PC-9 (cell line): ENCODE measurements around the gene ALG6. TPM values are rescaled to one million over a fixed set of nuclear protein-coding genes. Genes with fewer than 3 reads are reported as not detected.
"Not testable (repeated sequence)": the region's sequence is repeated elsewhere in the genome, so short reads cannot be mapped to it uniquely, and the experiment has no call there.

Source experiments
- BruUV-seq: library from RNA; stranded (reverse); fragments of 400-500 nt; replicated peaks from 2 replicates; lab custom pipeline; 2021; lab: Mats Ljungman, UMichigan
- CTCF ChIA-PET: fragments of 300-600 bp; sonication (Branson Sonifier 250); formaldehyde crosslinking; loops from one replicate; lab custom pipeline; 2022; ENCODE audit warnings: antibody characterized with exemption; lab: Charles Lee
- POLR2A ChIA-PET: fragments of 300-600 bp; sonication (Branson Sonifier 250); formaldehyde crosslinking; loops from one replicate; lab custom pipeline; 2022; ENCODE audit warnings: antibody characterized with exemption; ENCODE audit not compliant: unreplicated experiment; lab: Charles Lee
- DNase-seq, 2 experiments: peaks; one replicate each; pipeline versions ENCODE4 v3.0.0 to v3.0.0-alpha.2; 2015 to 2022; ENCODE audit warnings: mixed read lengths in 1 of 2
- H2AFZ ChIP-seq: fragments of 200-600 bp; sonication (generic); 2 replicates; pipeline ENCODE4 v1.8.1; 2017; ENCODE audit warnings: antibody characterized with exemption
- H3F3A ChIP-seq: fragments of 200-600 bp; sonication (generic); 2 replicates; pipeline ENCODE4 v1.8.1; 2017; ENCODE audit warnings: antibody characterized with exemption, mild to moderate bottlenecking, low read depth; ENCODE audit not compliant: insufficient read depth
- H3K27ac ChIP-seq: fragments of 200-600 bp; sonication (generic); 2 replicates; pipeline ENCODE4 v1.6.1; 2016; ENCODE audit warnings: mixed run types
- H3K27me3 ChIP-seq: fragments of 200-600 bp; sonication (generic); 2 replicates; pipeline ENCODE4 v1.6.1; 2016; ENCODE audit warnings: low read depth, mixed run types; ENCODE audit not compliant: insufficient read depth
- H3K36me3 ChIP-seq: fragments of 200-600 bp; sonication (generic); 2 replicates; pipeline ENCODE4 v1.6.1; 2016; ENCODE audit warnings: low read depth, mixed run types
- H3K4me1 ChIP-seq: fragments of 200-600 bp; sonication (generic); replicated peaks from 2 replicates; pipeline ENCODE4 v1.6.1; 2016; ENCODE audit warnings: mixed run types; ENCODE audit not compliant: insufficient read depth
- H3K4me2 ChIP-seq: fragments of 200-600 bp; sonication (generic); 2 replicates; pipeline ENCODE4 v1.6.1; 2017; ENCODE audit warnings: mixed run types
- H3K4me3 ChIP-seq: fragments of 200-600 bp; sonication (generic); 2 replicates; pipeline ENCODE4 v1.6.1; 2016; ENCODE audit warnings: mixed run types
- H3K79me2 ChIP-seq: fragments of 200-600 bp; sonication (generic); 2 replicates; pipeline ENCODE4 v1.6.1; 2017; ENCODE audit warnings: low read depth, mixed run types
- H3K9me2 ChIP-seq: fragments of 200-600 bp; sonication (generic); 2 replicates; pipeline ENCODE4 v1.8.1; 2017; ENCODE audit warnings: mild to moderate bottlenecking; ENCODE audit not compliant: insufficient read depth
- H3K9me3 ChIP-seq: fragments of 200-600 bp; sonication (generic); 2 replicates; pipeline ENCODE4 v1.8.1; 2016; ENCODE audit warnings: low read depth; ENCODE audit not compliant: insufficient read depth
- H4K20me1 ChIP-seq: fragments of 200-600 bp; sonication (generic); 2 replicates; pipeline ENCODE4 v1.8.1; 2017; ENCODE audit not compliant: insufficient read depth
- EZH2 ChIP-seq: fragments of 200-600 bp; sonication (generic); IDR thresholded peaks from 2 replicates; pipeline ENCODE4 v1.8.0; 2017; ENCODE audit warnings: antibody characterized with exemption, low read depth
- intact Hi-C: fragments of 100-400 bp; cut with micrococcal nuclease; formaldehyde crosslinking; loops from one replicate; pipeline ENCODE4 v1.10.0; 2022; ENCODE audit not compliant: unreplicated experiment
- total RNA-seq: library from RNA; stranded (reverse); gene quantifications from 2 replicates; pipeline ENCODE4 v1.2.3, GENCODE V29; 2021
- TF ChIP-seq, protein P1 (sequence below): fragments of 200-600 bp; sonication (generic); conservative IDR thresholded peaks from 2 replicates; pipeline ENCODE4 v1.6.1; 2017; ENCODE audit warnings: mixed run types, antibody characterized with exemption, mild to moderate bottlenecking, moderate library complexity

Gene ALG6
- total RNA-seq, 1 experiment from 2014 or later: 14.7 TPM

DNA sequence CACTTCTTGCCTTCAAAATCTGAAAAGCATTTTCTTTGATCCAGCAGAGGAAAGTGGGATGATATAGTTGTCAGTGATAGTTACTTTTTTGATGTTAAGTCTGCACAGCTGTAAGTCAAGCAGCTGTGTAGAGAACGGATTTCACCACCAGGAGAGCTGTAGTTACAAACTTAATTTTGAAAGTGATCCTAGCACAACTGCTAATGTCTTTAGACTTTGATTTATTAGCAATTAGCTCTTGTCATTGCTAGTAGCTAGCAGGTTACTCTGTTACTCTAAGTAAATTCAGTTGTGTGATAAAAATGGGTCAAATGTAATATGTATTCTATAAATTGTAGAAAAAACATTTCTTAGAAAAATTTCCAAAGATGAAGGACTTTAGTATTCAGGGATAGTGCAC is 46.0 kb downstream of the ALG6 start:
- POLR2A ChIA-PET: interaction anchor here (0.6 kb wide), 1 partner anchor 150 kb away, joined by 3 read pairs; no protein-coding TSS in a partner anchor
- H3K27me3 ChIP-seq: no peaks in the 10 kb centered on the region
- no peak for TF ChIP-seq EZH2
- TF ChIP-seq, protein P1, sequence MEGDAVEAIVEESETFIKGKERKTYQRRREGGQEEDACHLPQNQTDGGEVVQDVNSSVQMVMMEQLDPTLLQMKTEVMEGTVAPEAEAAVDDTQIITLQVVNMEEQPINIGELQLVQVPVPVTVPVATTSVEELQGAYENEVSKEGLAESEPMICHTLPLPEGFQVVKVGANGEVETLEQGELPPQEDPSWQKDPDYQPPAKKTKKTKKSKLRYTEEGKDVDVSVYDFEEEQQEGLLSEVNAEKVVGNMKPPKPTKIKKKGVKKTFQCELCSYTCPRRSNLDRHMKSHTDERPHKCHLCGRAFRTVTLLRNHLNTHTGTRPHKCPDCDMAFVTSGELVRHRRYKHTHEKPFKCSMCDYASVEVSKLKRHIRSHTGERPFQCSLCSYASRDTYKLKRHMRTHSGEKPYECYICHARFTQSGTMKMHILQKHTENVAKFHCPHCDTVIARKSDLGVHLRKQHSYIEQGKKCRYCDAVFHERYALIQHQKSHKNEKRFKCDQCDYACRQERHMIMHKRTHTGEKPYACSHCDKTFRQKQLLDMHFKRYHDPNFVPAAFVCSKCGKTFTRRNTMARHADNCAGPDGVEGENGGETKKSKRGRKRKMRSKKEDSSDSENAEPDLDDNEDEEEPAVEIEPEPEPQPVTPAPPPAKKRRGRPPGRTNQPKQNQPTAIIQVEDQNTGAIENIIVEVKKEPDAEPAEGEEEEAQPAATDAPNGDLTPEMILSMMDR: no peak
- no peaks in the 10 kb centered on the region for H3K4me1 ChIP-seq
- no peaks in the 10 kb centered on the region for H4K20me1 ChIP-seq
- intact Hi-C loops: no loop called here
- no peaks in the 10 kb centered on the region for H3K79me2 ChIP-seq
- no peaks in the 10 kb centered on the region for H3F3A ChIP-seq
- no peak overlapping the region for H2AFZ ChIP-seq
- no peak overlapping the region for H3K4me2 ChIP-seq
- no peaks in the 10 kb centered on the region for H3K36me3 ChIP-seq
- H3K9me3 ChIP-seq: no peaks in the 10 kb centered on the region
- CTCF ChIA-PET: no interaction called here
- no peak overlapping the region for H3K27ac ChIP-seq
- BruUV-seq: no TSS peak
- no peak overlapping the region for H3K4me3 ChIP-seq
- no peaks in the 10 kb centered on the region for H3K9me2 ChIP-seq
- no peak for DNase-seq

DNA sequence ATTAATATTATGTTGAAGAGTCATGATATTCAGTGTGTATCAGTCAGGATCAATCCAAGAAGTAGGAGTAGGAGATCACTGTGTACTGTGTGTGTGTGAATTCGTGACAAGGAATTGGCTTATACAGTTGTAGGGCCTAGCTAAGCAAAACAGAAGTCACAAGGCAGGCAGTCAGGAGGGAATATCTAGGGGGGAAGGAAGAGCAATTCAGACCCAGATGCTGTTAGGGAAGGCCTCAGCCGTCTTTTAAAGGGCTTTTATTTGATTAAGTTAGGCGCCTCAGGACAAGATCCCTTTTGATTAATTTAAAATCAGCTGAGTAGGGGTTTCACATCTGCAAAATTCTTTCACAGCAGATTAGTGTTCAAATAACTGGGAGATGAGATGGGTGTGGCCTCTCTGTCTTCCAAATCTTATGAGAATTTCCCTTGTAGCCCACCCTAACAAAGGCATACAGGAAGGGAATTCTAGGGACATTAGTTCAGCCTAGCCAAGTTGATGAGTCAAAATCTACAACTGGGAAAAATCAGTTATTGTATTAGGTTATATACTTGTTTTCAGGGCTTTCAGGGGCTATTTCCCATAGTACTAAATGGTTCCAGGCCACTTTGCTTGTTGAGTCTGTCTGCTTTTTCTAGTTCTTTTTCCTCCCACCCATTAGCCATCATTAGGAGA is 47.4 kb downstream of the ALG6 start:
- H4K20me1 ChIP-seq: no peaks in the 10 kb centered on the region
- CTCF ChIA-PET: no interaction called here
- H3K9me3 ChIP-seq: no peaks in the 10 kb centered on the region
- DNase-seq: no peak
- H3K27ac ChIP-seq: no peak overlapping the region
- TF ChIP-seq, protein P1: no peak
- TF ChIP-seq EZH2: no peak
- intact Hi-C loops: loop anchor here (2.0 kb wide), 1 partner anchor 46 kb away; no protein-coding TSS in a partner anchor
- H3F3A ChIP-seq: no peaks in the 10 kb centered on the region
- no TSS peak for BruUV-seq
- no peaks in the 10 kb centered on the region for H3K79me2 ChIP-seq
- H3K9me2 ChIP-seq: no peaks in the 10 kb centered on the region
- no peak overlapping the region for H2AFZ ChIP-seq
- no peak overlapping the region for H3K4me2 ChIP-seq
- H3K4me1 ChIP-seq: no peaks in the 10 kb centered on the region
- no peaks in the 10 kb centered on the region for H3K27me3 ChIP-seq
- POLR2A ChIA-PET: interaction anchor here (0.6 kb wide), 1 partner anchor 10 kb away, joined by 11 read pairs; no protein-coding TSS in a partner anchor
- no peak overlapping the region for H3K4me3 ChIP-seq
- no peaks in the 10 kb centered on the region for H3K36me3 ChIP-seq

DNA sequence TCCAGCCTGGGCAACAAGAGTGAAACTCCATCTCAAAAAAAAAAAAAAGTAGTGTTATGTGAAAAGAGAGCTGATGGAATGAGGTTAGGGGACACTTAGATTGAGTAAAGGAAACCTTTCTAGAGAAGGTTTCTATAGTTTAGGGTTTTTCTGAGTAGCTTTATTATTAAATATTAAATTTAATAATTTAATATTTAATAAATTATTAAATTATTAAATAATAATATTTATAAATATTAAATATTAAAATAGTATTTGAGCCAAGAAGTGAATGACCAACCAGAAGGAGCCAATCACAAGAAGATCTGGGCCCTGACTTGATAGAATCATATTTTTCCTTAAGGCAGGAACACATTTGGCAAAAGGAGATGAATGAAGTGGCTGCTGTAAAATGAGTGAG is 50.7 kb downstream of the ALG6 start:
- TF ChIP-seq, protein P1: no peak
- no peak for TF ChIP-seq EZH2
- POLR2A ChIA-PET: no interaction called here

DNA sequence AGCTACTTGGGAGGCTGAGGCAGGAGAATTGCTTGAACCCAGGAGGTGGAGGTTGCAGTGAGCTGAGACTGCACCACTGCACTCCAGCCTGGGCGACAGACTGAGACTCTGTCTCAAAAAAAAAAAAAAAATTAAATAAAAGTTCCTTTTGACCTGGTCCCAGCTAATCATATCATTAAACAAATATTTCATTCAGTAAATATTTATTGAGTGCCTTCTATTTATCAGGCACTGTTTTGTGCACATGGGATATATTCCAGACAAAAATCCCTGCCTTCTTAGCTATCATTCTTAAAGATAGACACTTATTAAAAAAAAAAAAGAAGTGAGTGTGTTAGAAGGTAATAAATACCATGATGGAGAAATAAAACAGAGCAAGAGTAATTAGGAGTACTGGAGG is 53.3 kb downstream of the ALG6 start:
- POLR2A ChIA-PET, H3K4me3 ChIP-seq, H3K27ac ChIP-seq, H2AFZ ChIP-seq, H3K36me3 ChIP-seq, H3K4me2 ChIP-seq, H3K79me2 ChIP-seq, CTCF ChIA-PET, BruUV-seq, H4K20me1 ChIP-seq, H3F3A ChIP-seq, H3K27me3 ChIP-seq, intact Hi-C loops, H3K4me1 ChIP-seq, H3K9me3 ChIP-seq, DNase-seq, H3K9me2 ChIP-seq: not testable (repeated sequence)

More for the DNA sequence above, 50.7 kb downstream of the ALG6 start:
- Histone ChIP-seq H3K27me3 (no peaks in the 10 kb centered on the region), H3K36me3 (no peaks in the 10 kb centered on the region), H3K9me2 (no peaks in the 10 kb centered on the region), H4K20me1 (no peaks in the 10 kb centered on the region), H3K4me3 (no peak overlapping the region), H3K4me1 (no peaks in the 10 kb centered on the region), H3K9me3 (no peaks in the 10 kb centered on the region), H3F3A (no peaks in the 10 kb centered on the region), H2AFZ (no peak overlapping the region), H3K4me2 (no peak overlapping the region), H3K79me2 (no peaks in the 10 kb centered on the region), H3K27ac (no peak overlapping the region)
- intact Hi-C loops: no loop called here
- no peak for DNase-seq
- CTCF ChIA-PET: no interaction called here
- no TSS peak for BruUV-seq
